Measurements from ENCODE around the gene RPL35. TPM values are rescaled to one million over a fixed set of nuclear protein-coding genes. Genes with fewer than 3 reads are reported as not detected.
A peak's percentile ranks its signal among the peaks of the same experiment; 100 is the strongest.

The RPL35 gene
- total RNA-seq, 4 donors from 2014 or later = 913 to 5,275 (median 2,170) TPM

DNA sequence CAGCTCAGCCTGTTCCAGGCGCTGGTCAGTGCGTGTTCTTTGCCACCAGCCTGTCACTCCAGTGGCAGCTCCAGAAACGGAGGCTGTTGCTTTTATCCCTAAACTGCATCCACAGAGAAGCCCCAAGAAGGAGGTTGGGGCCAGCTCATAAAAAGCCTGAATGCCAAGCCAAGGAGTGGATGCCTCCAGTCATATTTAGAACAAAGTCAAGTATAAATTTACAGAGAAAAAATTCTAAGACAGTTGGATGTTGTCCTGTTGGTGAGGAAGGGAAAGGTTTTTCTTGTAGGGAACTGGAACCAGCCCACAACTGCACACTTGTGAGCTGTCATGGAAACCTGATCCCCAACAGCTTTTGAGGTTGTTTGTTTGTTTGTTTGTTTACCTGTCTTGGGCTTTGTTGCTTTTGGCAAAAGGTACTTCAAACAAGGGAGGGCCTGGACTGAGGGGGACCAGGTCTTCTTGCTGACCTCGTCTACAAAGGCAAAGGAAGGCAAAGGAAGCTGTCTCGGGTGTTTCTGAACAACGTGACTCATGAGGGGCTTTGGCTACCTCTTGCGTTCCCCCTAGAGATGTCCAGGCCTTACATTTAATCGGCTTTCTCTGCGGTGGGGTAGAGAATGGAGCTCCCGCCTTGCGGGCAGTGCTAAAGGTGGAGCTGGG is 48.1 kb downstream of the RPL35 start:
- intact Hi-C loops (cut with DNase I; ENCODE audit: low total_unique reads) = no loop called here
- no peak for DNase-seq
- H3K27ac ChIP-seq = peak overlapping the region; percentile 84 to 89
- no peaks in the 10 kb centered on the region for H3K36me3 ChIP-seq
- no peaks in the 10 kb centered on the region for H3K27me3 ChIP-seq
- TF ChIP-seq, protein P1, sequence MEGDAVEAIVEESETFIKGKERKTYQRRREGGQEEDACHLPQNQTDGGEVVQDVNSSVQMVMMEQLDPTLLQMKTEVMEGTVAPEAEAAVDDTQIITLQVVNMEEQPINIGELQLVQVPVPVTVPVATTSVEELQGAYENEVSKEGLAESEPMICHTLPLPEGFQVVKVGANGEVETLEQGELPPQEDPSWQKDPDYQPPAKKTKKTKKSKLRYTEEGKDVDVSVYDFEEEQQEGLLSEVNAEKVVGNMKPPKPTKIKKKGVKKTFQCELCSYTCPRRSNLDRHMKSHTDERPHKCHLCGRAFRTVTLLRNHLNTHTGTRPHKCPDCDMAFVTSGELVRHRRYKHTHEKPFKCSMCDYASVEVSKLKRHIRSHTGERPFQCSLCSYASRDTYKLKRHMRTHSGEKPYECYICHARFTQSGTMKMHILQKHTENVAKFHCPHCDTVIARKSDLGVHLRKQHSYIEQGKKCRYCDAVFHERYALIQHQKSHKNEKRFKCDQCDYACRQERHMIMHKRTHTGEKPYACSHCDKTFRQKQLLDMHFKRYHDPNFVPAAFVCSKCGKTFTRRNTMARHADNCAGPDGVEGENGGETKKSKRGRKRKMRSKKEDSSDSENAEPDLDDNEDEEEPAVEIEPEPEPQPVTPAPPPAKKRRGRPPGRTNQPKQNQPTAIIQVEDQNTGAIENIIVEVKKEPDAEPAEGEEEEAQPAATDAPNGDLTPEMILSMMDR (IDR thresholded peaks at IDR 0.05) = no peak
- H3K4me3 ChIP-seq = no peak overlapping the region
- no peaks in the 10 kb centered on the region for H3K9me3 ChIP-seq
- peaks cover 0 to 10% of the 10 kb centered on the region in 2 donors for H3K4me1 ChIP-seq

DNA sequence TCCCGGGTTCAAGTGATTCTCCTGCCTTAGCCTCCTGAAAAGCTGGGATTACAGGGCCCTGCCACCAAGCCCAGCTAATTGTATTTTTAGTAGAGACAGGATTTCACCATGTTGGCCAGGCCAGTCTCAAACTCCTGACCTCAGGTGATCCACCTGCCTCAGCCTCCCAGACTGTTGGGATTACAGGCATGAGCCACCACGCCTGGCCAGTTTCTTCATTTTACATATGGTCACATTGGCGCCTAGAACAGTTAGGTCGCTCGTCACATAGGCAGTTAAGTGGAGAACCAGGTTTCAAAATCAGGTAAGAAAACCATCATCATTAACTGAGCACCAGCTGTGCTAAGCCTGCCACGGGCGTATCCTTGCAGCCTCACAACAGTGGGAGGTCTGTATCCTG is 48.7 kb downstream of the RPL35 start:
- intact Hi-C loops (cut with DNase I; ENCODE audit: low total_unique reads) = no loop called here
- no peak overlapping the region for H3K4me3 ChIP-seq
- H3K9me3 ChIP-seq = no peaks in the 10 kb centered on the region
- no peaks in the 10 kb centered on the region for H3K27me3 ChIP-seq
- no peaks in the 10 kb centered on the region for H3K36me3 ChIP-seq
- H3K27ac ChIP-seq = peak overlapping the region; percentile 84 to 89
- DNase-seq = no peak
- peaks cover 0 to 10% of the 10 kb centered on the region in 2 donors for H3K4me1 ChIP-seq
- TF ChIP-seq, protein P1 (IDR thresholded peaks at IDR 0.05) = no peak
- TF ChIP-seq POLR2A (IDR thresholded peaks at IDR 0.05) = no peak

DNA sequence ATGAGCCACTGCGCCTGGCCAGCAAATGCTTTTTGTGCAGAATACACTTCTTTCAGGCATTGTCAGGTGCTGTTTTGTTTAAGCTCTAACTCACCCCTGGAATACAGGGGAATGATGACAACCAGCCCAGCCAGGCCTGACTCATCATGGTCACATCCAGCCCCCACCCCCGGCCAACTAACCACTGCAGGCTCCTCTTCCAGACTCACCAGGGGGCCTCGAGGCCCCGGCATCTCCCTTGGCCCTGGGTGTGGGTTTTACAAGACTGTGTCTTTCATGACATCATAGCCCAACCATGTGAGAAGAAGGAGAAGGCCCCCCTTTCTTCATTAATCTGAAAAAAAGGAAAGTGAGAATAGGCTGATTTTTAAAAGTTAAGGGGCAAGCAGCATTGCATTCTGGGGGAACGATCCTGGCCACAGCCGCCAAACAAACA is 49.3 kb downstream of the RPL35 start:
- no peaks in the 10 kb centered on the region for H3K36me3 ChIP-seq
- H3K9me3 ChIP-seq = no peaks in the 10 kb centered on the region
- H3K4me1 ChIP-seq = peaks cover 0 to 10% of the 10 kb centered on the region in 2 donors
- peak; percentile 89 to 95 for DNase-seq
- H3K4me3 ChIP-seq = no peak overlapping the region
- H3K27ac ChIP-seq = peak overlapping the region; percentile 84 to 89
- TF ChIP-seq, protein P1 (IDR thresholded peaks at IDR 0.05) = no peak
- TF ChIP-seq POLR2A (IDR thresholded peaks at IDR 0.05) = no peak
- intact Hi-C loops (cut with DNase I; ENCODE audit: low total_unique reads) = no loop called here
- no peaks in the 10 kb centered on the region for H3K27me3 ChIP-seq

DNA sequence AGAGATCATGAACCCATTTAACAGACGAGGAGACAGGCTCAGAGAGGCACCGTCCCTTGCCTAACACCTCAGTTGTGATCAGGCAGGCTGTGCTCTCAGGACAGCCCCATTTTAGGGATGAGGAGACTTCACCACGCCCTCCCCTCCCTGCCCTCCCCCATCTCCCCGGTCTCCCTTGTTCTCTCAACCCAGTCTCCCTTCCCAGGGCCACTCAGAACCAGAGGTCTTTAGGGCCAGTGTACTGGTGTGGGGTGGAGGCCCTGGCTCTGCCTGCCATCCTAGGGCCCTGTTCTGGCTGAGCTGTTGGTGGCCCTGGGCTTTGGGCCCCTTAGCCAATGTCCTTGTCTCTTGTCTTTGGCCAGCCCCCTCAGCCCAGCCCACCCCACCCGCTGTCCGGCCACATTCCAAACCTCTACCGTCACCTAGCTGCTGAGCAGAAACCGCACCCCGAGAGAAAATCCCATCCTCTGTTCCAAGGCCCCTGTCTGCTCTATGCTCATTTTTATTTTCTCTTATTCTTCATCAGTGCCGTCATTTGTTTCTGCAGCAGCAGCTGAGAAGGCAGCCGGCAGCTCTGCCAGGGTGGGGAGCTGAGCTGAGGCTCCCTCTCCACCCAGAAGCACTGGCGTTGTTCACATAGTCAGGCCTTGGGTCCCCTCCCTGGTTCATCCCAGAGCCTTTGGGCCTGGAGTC is 50.9 kb downstream of the RPL35 start:
- Histone ChIP-seq H3K27me3 (no peaks in the 10 kb centered on the region), H3K4me1 (peaks cover 0 to 10% of the 10 kb centered on the region in 2 donors), H3K4me3 (no peak overlapping the region), H3K36me3 (no peaks in the 10 kb centered on the region), H3K9me3 (no peaks in the 10 kb centered on the region), H3K27ac (peak overlapping the region; percentile 84 to 89)
- TF ChIP-seq POLR2A (IDR thresholded peaks at IDR 0.05) = no peak
- TF ChIP-seq, protein P1 (IDR thresholded peaks at IDR 0.05) = no peak
- intact Hi-C loops (cut with DNase I; ENCODE audit: low total_unique reads) = no loop called here
- DNase-seq = no peak
